Heart right ventricle (tissue), 16 donors: ENCODE measurements around the gene CTDSPL. TPM values are rescaled to one million over a fixed set of nuclear protein-coding genes. Genes with fewer than 3 reads are reported as not detected.

Source experiments
- ATAC-seq, 8 donors: fragments of 200-7000 bp; cut with Tn5 transposase; one replicate each; pipeline ENCODE4 v1.9.1; 2020; ENCODE audit warnings: mild to moderate bottlenecking in 8 of 8, moderate library complexity in 8 of 8, moderate number of reproducible peaks in 1 of 8
- DNase-seq, 2 donors: peaks; one replicate each; pipeline ENCODE4 v3.0.0-alpha.2; 2020
- H3K27ac ChIP-seq, 10 donors: fragments of 200-600 bp; sonication (generic) in 2 of 10; one replicate each; pipeline versions ENCODE4 v1.5.0 to v1.8.0; 2020 to 2022; ENCODE audit warnings: mild to moderate bottlenecking in 3 of 10
- H3K27me3 ChIP-seq, 7 donors: fragments of 200-600 bp; one replicate each; pipeline ENCODE4 v1.8.0; 2021 to 2022; ENCODE audit warnings: mild to moderate bottlenecking in 2 of 7
- H3K36me3 ChIP-seq, 9 donors: fragments of 200-600 bp; sonication (generic) in 1 of 9; one replicate each; pipeline versions ENCODE4 v1.5.0 to v1.8.0; 2020 to 2022; ENCODE audit warnings: mild to moderate bottlenecking in 2 of 9
- H3K4me1 ChIP-seq, 9 donors: fragments of 200-600 bp; sonication (generic) in 1 of 9; one replicate each; pipeline versions ENCODE4 v1.5.0 to v1.8.0; 2020 to 2022; ENCODE audit warnings: mild to moderate bottlenecking in 4 of 9
- H3K4me3 ChIP-seq, 10 donors: fragments of 200-600 bp; sonication (generic) in 2 of 10; one replicate each; pipeline versions ENCODE4 v1.5.0 to v1.8.0; 2020 to 2022; ENCODE audit warnings: mild to moderate bottlenecking in 7 of 10, moderate library complexity in 2 of 10
- H3K9me3 ChIP-seq, 11 donors: fragments of 200-600 bp in 10 of 11; sonication (generic) in 2 of 11; one replicate each; pipeline versions ENCODE4 v1.5.0 to v1.8.0; 2013 to 2022; ENCODE audit warnings: mild to moderate bottlenecking in 2 of 11, control low read depth in 1 of 11, moderate library complexity in 1 of 11
- CTCF ChIP-seq, 9 donors: fragments of 200-600 bp; sonication (generic) in 2 of 9; IDR thresholded peaks; one replicate each; pipeline versions ENCODE4 v1.5.0 to v1.8.0; 2021 to 2022; ENCODE audit warnings: antibody characterized with exemption in 9 of 9, mild to moderate bottlenecking in 5 of 9, moderate library complexity in 1 of 9
- WGBS, 2 donors: extraction: QIAGEN DNeasy Blood & Tissue Kit; methylation state at CpG; one replicate each; pipeline ENCODE4 v1.1.7; 2013; ENCODE audit warnings: inconsistent platforms in 1 of 2; 5-methylcytosine and 5-hydroxymethylcytosine counted together
- intact Hi-C, 10 donors: fragments of 100-400 bp; cut with DNase I; formaldehyde crosslinking; loops; one replicate each; pipeline versions ENCODE4 v1.11.1 to v1.14.2; 2022
- polyA plus RNA-seq, 2 donors: library from polyadenylated mRNA; stranded (reverse); fragments of 200-250 nt; gene quantifications; one replicate each; pipeline ENCODE4 v1.2.3, GENCODE V29; 2013
- total RNA-seq, 10 donors: library from RNA; stranded (reverse); fragmentation: NEBNext Ultra II Directional in 3 of 10; extraction: Animal tissue kit (Norgen Biotek cat#: 25700) in 3 of 10; gene quantifications; one replicate each; pipeline versions ENCODE4 v1.2.1 to v1.2.4, GENCODE V29; 2021 to 2023
- donor health status: Arrhythmogenic right ventricular cardiomyopathy.
- donor health status: ischemic (EF 13 %, LVEDD 7.1; RV severe dilation, severe dysfunction).
- donor health status: healthy with polysubstance abuse.
- donor health status: DM: no; HTN: yes; CAD: no.
- donor health status: DM: no; HTN: no; CAD: no.
- donor health status: ischemic (EF 25% LVEDD 6.9; RV normal size, moderate dysfunction).
- donor health status: ischemic (EF 25% LVEDD 5.7; RV mildly dilated, moderate dysfunction).
- donor health status: healthy.
- donor health status: DM: yes; HTN: yes; CAD: no.
- donor health status: Ischemic cardiomyopathy.
- donor health status: ischemic (EF 35%, LVEDD 5.7; RV mildly dilated, moderate dysfunction).
- donor health status: nonischemic (EF 11% LVEDD 7.7; RV severe dilation, severe dysfunction).
- donor health status: DM: yes; HTN: yes; CAD: no.
- donor health status: PGD.
- donor health status: ischemic (EF 29% LVEDD 5.4; RV normal size, mild dysfunction).
- donor health status: nonischemic (EF 23%, LVEDD 6.1; RV moderate dilation, normal function).

Gene CTDSPL
- total and polyA plus RNA-seq, 12 donors, result 5.4 to 51.5 (median 41.2) TPM

DNA sequence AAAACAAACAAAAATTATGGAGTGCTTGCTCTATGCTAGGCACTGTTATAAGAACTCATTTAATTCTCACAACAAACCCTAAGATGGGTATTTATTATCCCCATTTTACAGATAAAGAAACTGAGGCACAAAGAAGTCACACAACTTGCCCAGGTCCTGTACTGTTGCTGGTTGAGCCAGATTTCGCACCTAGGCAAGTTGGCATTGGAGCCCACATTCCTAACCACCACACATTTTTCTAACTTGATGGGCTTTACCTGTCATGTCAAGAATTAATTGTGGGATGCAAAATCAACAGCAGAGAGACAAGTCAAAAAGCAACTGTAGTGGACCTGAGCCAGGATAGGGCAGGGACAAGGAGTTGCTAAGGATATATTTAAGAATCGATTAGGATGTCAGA lies 81.0 kb downstream of the CTDSPL start:
- H3K27me3 ChIP-seq, result no peaks in the 10 kb centered on the region

GRCh38 chr3:37943126-37943525 lies 81.4 kb downstream of the CTDSPL start:
- Histone ChIP-seq H3K4me3 (no peak overlapping the region), H3K27ac (peak overlapping the region in 3 of 10 donors; percentile 70 to 84 (median 82)), H3K9me3 (no peaks in the 10 kb centered on the region), H3K27me3 (no peaks in the 10 kb centered on the region), H3K36me3 (peaks cover 0 to 11% (median 0%) of the 10 kb centered on the region in 9 donors), H3K4me1 (peaks cover 26 to 90% (median 63%) of the 10 kb centered on the region in 9 donors)
- no peak for DNase-seq
- WGBS, 2 donors, result 81 to 93% methylated on average over 4 of the region's 4 CpGs
- intact Hi-C loops, result no loop called here
- no peak for ATAC-seq
- TF ChIP-seq CTCF (IDR thresholded peaks at IDR 0.05), result no peak

More for the DNA sequence above, 81.0 kb downstream of the CTDSPL start:
- Histone ChIP-seq H3K9me3 (no peaks in the 10 kb centered on the region), H3K4me3 (no peak overlapping the region), H3K4me1 (peaks cover 26 to 95% (median 67%) of the 10 kb centered on the region in 9 donors), H3K36me3 (peaks cover 0 to 6% (median 0%) of the 10 kb centered on the region in 9 donors), H3K27ac (peak overlapping the region in 9 of 10 donors; percentile 39 to 84 (median 65))
- WGBS, 2 donors, result 85 to 91% methylated on average over 2 of the region's 2 CpGs
- ATAC-seq, result no peak
- no peak for DNase-seq
- intact Hi-C loops, result no loop called here
- no peak for TF ChIP-seq CTCF (IDR thresholded peaks at IDR 0.05)

DNA sequence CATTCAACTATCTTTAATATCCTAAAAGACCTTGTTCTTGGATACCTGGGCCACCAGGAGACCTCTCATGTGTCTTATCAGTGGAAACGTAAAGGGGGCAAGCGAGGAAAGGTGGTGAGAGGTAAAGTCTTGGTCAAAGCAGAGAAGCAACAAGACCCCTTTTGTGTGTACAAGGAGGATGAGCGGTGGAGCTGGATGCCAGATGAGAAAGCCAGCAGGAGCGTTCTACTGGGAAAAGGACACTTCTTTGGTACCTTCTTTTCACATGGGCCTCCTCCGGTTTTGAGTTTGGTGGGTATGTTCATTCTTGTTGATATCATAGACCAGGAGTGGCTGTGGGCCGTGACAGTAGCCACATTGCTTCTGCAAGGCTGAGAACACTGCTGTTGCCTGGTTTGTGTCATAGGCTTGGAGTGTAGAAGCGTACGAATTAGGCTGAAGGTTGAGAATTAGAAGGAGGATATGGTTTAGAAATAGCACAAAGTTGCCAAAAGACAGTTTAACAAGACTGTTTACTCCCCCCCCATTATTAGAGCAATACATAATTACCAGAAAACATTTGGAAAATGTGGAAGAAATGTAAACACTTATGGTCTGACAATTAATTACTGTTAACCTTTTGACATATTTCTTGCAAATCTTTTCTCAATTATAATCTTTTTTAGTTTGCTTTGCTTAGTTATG lies 82.1 kb downstream of the CTDSPL start:
- H3K27me3 ChIP-seq, result no peaks in the 10 kb centered on the region
- WGBS, 2 donors, result 84 to 87% methylated on average over 8 of the region's 8 CpGs
- H3K9me3 ChIP-seq, result no peaks in the 10 kb centered on the region
- peak overlapping the region in 6 of 10 donors; percentile 5 to 84 (median 64) for H3K27ac ChIP-seq
- no peak for TF ChIP-seq CTCF (IDR thresholded peaks at IDR 0.05)
- peaks cover 0 to 13% (median 0%) of the 10 kb centered on the region in 9 donors for H3K36me3 ChIP-seq
- ATAC-seq (no peak), DNase-seq (no peak)
- H3K4me3 ChIP-seq, result no peak overlapping the region
- H3K4me1 ChIP-seq, result peaks cover 26 to 83% (median 63%) of the 10 kb centered on the region in 9 donors
- intact Hi-C loops, result no loop called here

DNA sequence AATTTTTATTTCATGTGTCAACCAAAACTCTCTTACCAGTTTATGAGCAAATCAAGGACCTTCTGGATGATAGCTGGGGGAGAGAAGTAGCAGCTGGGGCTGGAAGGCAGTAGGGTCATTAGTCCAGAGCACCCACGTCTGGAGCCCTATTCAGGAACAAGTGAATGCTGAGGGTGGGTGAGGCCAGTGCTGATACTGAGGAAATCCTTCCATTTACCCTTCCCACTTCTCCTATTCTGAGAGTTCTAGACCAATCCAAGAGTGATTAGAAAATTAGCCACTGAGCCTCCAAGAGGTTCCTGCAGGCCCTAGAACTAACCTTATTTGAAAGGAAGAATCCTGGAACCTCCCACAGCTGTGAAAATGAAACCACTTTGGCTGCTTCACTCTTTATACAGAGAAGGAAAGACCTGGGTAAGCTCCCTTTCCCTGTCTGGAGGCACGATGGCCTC lies 82.7 kb downstream of the CTDSPL start:
- Histone ChIP-seq H3K27me3 (no peaks in the 10 kb centered on the region), H3K4me3 (peak overlapping the region in 3 of 10 donors; percentile 2 to 21 (median 14)), H3K27ac (peak overlapping the region; percentile 29 to 84 (median 57)), H3K4me1 (peaks cover 26 to 77% (median 63%) of the 10 kb centered on the region in 9 donors), H3K36me3 (peaks cover 0 to 17% (median 0%) of the 10 kb centered on the region in 9 donors), H3K9me3 (no peaks in the 10 kb centered on the region)
- TF ChIP-seq CTCF (IDR thresholded peaks at IDR 0.05), result no peak
- intact Hi-C loops, result no loop called here
- 25 to 39% methylated on average over 2 of the region's 2 CpGs for WGBS, 2 donors
- ATAC-seq (peak in 7 of 8 donors; percentile 36 to 67 (median 55)), DNase-seq (no peak)
